HepG2 (cell line): ENCODE measurements around the gene FBXO4. TPM values are rescaled to one million over a fixed set of nuclear protein-coding genes. Genes with fewer than 3 reads are reported as not detected.
A peak's percentile ranks its signal among the peaks of the same experiment; 100 is the strongest.

Experiments
- ETV5 ChIP-seq: IDR thresholded peaks from 2 replicates; pipeline ENCODE4 v1.6.1; 2018; ENCODE audit warnings: missing biosample characterization, missing genetic modification reagents, inconsistent platforms, borderline replicate concordance
- GATAD1 ChIP-seq: IDR thresholded peaks from 2 replicates; pipeline ENCODE4 v1.6.1; 2016; ENCODE audit warnings: missing genetic modification reagents, missing compliant biosample characterization
- GFI1 ChIP-seq: sonication (generic); formaldehyde crosslinking; IDR thresholded peaks from 2 replicates; pipeline ENCODE4 v1.5.0; 2020; ENCODE audit warnings: missing genetic modification reagents, mild to moderate bottlenecking, borderline replicate concordance
- HNRNPL ChIP-seq: fragments of 200-400 bp; formaldehyde crosslinking; IDR thresholded peaks from 2 replicates; pipeline ENCODE4 v1.6.1; 2017; ENCODE audit warnings: mild to moderate bottlenecking, low read depth, low read length
- KDM4B ChIP-seq: sonication (generic); formaldehyde crosslinking; IDR thresholded peaks from 2 replicates; pipeline ENCODE4 v1.4.0; 2020; ENCODE audit warnings: missing genetic modification reagents
- LCORL ChIP-seq, 2 experiments: fragments of 450-650 bp in 1 of 2; sonication (generic) in 1 of 2; formaldehyde crosslinking in 1 of 2; IDR thresholded peaks; 2 replicates each; pipeline versions ENCODE4 v1.5.0 to v1.6.1; 2017 to 2020; ENCODE audit warnings: antibody characterized with exemption in 1 of 2, missing genetic modification reagents in 1 of 2
- MED13 ChIP-seq: sonication (generic); formaldehyde crosslinking; IDR thresholded peaks from 2 replicates; pipeline ENCODE4 v1.5.0; 2020; ENCODE audit warnings: missing genetic modification reagents
- NCOA1 ChIP-seq: sonication (generic); formaldehyde crosslinking; IDR thresholded peaks from 2 replicates; pipeline ENCODE4 v1.9.0; 2021; ENCODE audit warnings: missing genetic modification reagents
- NFYB ChIP-seq: sonication (generic); formaldehyde crosslinking; IDR thresholded peaks from 2 replicates; pipeline ENCODE4 v1.4.0; 2020; ENCODE audit warnings: missing genetic modification reagents
- NKX3-1 ChIP-seq: sonication (generic); formaldehyde crosslinking; IDR thresholded peaks from 2 replicates; pipeline ENCODE4 v1.5.0; 2020; ENCODE audit warnings: missing genetic modification reagents
- NR2F2 ChIP-seq: IDR thresholded peaks from 2 replicates; pipeline ENCODE4 v1.6.1; 2012; ENCODE audit warnings: low read depth, inconsistent platforms, borderline replicate concordance
- PHF5A ChIP-seq: IDR thresholded peaks from one replicate; pipeline ENCODE4 v1.6.1; 2018; ENCODE audit warnings: low read depth, missing genetic modification reagents; ENCODE audit not compliant: unreplicated experiment
- POLR2AphosphoS2 ChIP-seq: IDR thresholded peaks from 2 replicates; pipeline ENCODE4 v1.6.1; 2011; ENCODE audit warnings: low read depth, low read length, improper control_type of control experiment
- PRPF4 ChIP-seq: fragments of 200-400 bp; formaldehyde crosslinking; IDR thresholded peaks from 2 replicates; pipeline ENCODE4 v1.6.1; 2016; ENCODE audit warnings: low read length, low read depth; ENCODE audit not compliant: poor library complexity, severe bottlenecking
- SATB2 ChIP-seq: sonication (generic); formaldehyde crosslinking; IDR thresholded peaks from 2 replicates; pipeline ENCODE4 v1.5.0; 2020; ENCODE audit warnings: missing genetic modification reagents
- SSRP1 ChIP-seq: IDR thresholded peaks from 2 replicates; pipeline ENCODE4 v1.6.1; 2016; ENCODE audit warnings: control low read depth
- STAT5B ChIP-seq: sonication (generic); formaldehyde crosslinking; IDR thresholded peaks from 2 replicates; pipeline ENCODE4 v1.4.0; 2020; ENCODE audit warnings: missing genetic modification reagents
- TCF12 ChIP-seq, 2 experiments: fragments of 450-650 bp in 1 of 2; sonication (generic) in 1 of 2; formaldehyde crosslinking in 1 of 2; IDR thresholded peaks; 2 replicates each; pipeline versions ENCODE4 v1.6.1 to v1.8.0; 2017 to 2022; ENCODE audit warnings: antibody characterized with exemption in 1 of 2, mild to moderate bottlenecking in 1 of 2, missing genetic modification reagents in 1 of 2, moderate library complexity in 1 of 2
- THAP11 ChIP-seq: IDR thresholded peaks from 2 replicates; pipeline ENCODE4 v1.6.1; 2016; ENCODE audit warnings: missing biosample characterization, missing genetic modification reagents
- ZBTB1 ChIP-seq: sonication (generic); formaldehyde crosslinking; IDR thresholded peaks from 2 replicates; pipeline ENCODE4 v1.4.0; 2020; ENCODE audit warnings: missing genetic modification reagents, borderline replicate concordance
- ZBTB7B ChIP-seq: sonication (generic); formaldehyde crosslinking; IDR thresholded peaks from 2 replicates; pipeline ENCODE4 v1.4.0; 2020; ENCODE audit warnings: missing genetic modification reagents
- ZFP90 ChIP-seq: sonication (generic); formaldehyde crosslinking; IDR thresholded peaks from 2 replicates; pipeline ENCODE4 v1.8.0; 2022; ENCODE audit warnings: missing genetic modification reagents, mild to moderate bottlenecking, inconsistent platforms, borderline replicate concordance
- ZNF331 ChIP-seq: sonication (generic); formaldehyde crosslinking; IDR thresholded peaks from 2 replicates; pipeline ENCODE4 v1.4.0; 2020; ENCODE audit warnings: missing genetic modification reagents
- ZNF333 ChIP-seq: sonication (generic); formaldehyde crosslinking; IDR thresholded peaks from 2 replicates; pipeline ENCODE4 v1.4.0; 2020; ENCODE audit warnings: mild to moderate bottlenecking, missing genetic modification reagents, borderline replicate concordance
- ZNF776 ChIP-seq: sonication (generic); formaldehyde crosslinking; IDR thresholded peaks from 2 replicates; pipeline ENCODE4 v1.4.0; 2020; ENCODE audit warnings: mild to moderate bottlenecking, missing genetic modification reagents
- ZNF83 ChIP-seq: sonication (generic); formaldehyde crosslinking; IDR thresholded peaks from 2 replicates; pipeline ENCODE4 v1.4.0; 2020; ENCODE audit warnings: missing genetic modification reagents, mild to moderate bottlenecking, borderline replicate concordance
- polyA plus RNA-seq, 8 experiments: library from polyadenylated mRNA; depleted of rRNA in 3 of 8; stranded (reverse) in 7 of 8; unstranded in 1 of 8; fragments of >200 nt; fragmentation: Illumina TruSeq in 4 of 8; extraction: Trizol in 4 of 8; gene quantifications; 2 replicates each; pipeline versions ENCODE4 v1.2.1 to v1.2.3, GENCODE V29; 2011 to 2016; ENCODE audit warnings: low read depth in 4 of 8, missing spikeins in 1 of 8, mixed read lengths in 1 of 8; ENCODE audit not compliant: insufficient read depth in 1 of 8
- total RNA-seq, 5 experiments: library from RNA; depleted of rRNA; stranded (reverse); fragments of >200 nt; fragmentation: Illumina TruSeq; extraction: Trizol; gene quantifications; 2 replicates each; pipeline ENCODE4 v1.2.3, GENCODE V29; 2016; ENCODE audit warnings: low read depth in 1 of 5
- TF ChIP-seq, protein P1 (sequence below): sonication (generic); formaldehyde crosslinking; IDR thresholded peaks from 2 replicates; pipeline ENCODE4 v1.5.0; 2020; ENCODE audit warnings: missing genetic modification reagents
- TF ChIP-seq, protein P2 (sequence below): sonication (generic); formaldehyde crosslinking; IDR thresholded peaks from 2 replicates; pipeline ENCODE4 v1.8.0; 2022; ENCODE audit warnings: missing genetic modification reagents, low read depth, mild to moderate bottlenecking, borderline replicate concordance
- TF ChIP-seq, protein P3 (sequence below): sonication (generic); formaldehyde crosslinking; IDR thresholded peaks from 2 replicates; pipeline ENCODE4 v1.4.0; 2020; ENCODE audit warnings: missing genetic modification reagents

FBXO4 gene
- total and polyA plus RNA-seq, 2 of the 13 experiments (the other 11 are each of a cell fraction or from before 2014, with no cell fraction given): 5.2 to 16.4 TPM

DNA sequence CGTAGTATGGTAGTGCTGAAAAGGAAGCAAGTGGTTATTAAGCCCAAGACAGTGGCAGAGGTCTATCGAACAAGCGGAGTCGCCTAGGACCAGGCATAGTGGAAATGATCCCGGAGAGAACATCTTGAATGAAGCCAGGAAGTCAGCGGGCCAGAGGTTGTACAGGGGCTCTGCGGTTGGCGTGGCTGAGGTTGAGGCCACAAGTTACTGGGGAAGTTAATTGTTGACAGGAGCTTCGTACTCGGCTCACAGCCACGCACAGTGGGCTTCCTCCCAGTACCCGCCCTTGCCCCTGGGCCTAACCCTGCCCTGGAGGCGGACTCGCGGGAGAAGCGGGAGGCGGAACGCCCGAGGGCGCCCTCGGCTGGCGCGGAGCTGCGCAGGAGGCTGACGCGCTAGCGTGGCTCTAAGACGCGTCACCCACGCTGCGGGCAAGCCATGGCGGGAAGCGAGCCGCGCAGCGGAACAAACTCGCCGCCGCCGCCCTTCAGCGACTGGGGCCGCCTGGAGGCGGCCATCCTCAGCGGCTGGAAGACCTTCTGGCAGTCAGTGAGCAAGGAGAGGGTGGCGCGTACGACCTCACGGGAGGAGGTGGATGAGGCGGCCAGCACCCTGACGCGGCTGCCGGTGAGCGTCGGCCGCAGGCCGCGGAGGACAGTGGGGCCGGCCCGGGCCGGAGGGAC lies at the start of gene FBXO4 (continued):
- TF ChIP-seq NFYB (CRISPR knock-in tag) (no peak; the same call in 1 of the 2 replicates), ZNF333 (CRISPR knock-in tag) (peak; percentile 32; the same call in 1 of the 2 replicates), KDM4B (CRISPR knock-in tag) (peak; percentile 77), ETV5 (CRISPR knock-in tag) (peak; percentile 55; the same call in 1 of the 2 replicates), LCORL (IDR thresholded peaks at IDR 0.05) (no peak), LCORL (CRISPR knock-in tag; IDR thresholded peaks at IDR 0.05) (peak; percentile 36; the same call in 1 of the 2 replicates), ZNF776 (peak; percentile 90), PHF5A (CRISPR knock-in tag) (no peak), ZBTB7B (CRISPR knock-in tag) (peak; percentile 83), NCOA1 (CRISPR knock-in tag) (no peak), POLR2AphosphoS2 (no peak), PRPF4 (no peak), ZNF83 (0 out of 2 replicates have a peak, but pooled peaks have one; percentile 77), THAP11 (CRISPR knock-in tag) (peak; percentile 82), MED13 (CRISPR knock-in tag) (peak; percentile 53; the same call in 1 of the 2 replicates), GATAD1 (peak; percentile 86), NR2F2 (no peak), TCF12 (IDR thresholded peaks at IDR 0.05) (no peak), TCF12 (CRISPR knock-in tag; IDR thresholded peaks at IDR 0.05) (no peak), HNRNPL (no peak), ZFP90 (peak; percentile 86), SATB2 (CRISPR knock-in tag) (no peak), ZNF331 (CRISPR knock-in tag) (peak; percentile 93), GFI1 (CRISPR knock-in tag) (no peak; the same call in 1 of the 2 replicates), ZBTB1 (no peak), STAT5B (CRISPR knock-in tag) (no peak), SSRP1 (CRISPR knock-in tag) (no peak), NKX3-1 (CRISPR knock-in tag) (no peak)
- TF ChIP-seq, protein P1, sequence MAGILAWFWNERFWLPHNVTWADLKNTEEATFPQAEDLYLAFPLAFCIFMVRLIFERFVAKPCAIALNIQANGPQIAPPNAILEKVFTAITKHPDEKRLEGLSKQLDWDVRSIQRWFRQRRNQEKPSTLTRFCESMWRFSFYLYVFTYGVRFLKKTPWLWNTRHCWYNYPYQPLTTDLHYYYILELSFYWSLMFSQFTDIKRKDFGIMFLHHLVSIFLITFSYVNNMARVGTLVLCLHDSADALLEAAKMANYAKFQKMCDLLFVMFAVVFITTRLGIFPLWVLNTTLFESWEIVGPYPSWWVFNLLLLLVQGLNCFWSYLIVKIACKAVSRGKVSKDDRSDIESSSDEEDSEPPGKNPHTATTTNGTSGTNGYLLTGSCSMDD (CRISPR knock-in tag): no peak
- TF ChIP-seq, protein P2, sequence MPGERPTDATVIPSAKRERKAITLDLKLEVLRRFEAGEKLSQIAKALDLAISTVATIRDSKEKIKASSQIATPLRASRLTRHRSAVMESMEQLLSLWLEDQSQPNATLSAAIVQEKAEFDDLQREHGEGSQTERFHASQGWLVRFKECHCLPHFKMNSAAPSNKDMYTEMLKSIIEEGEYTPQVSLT (CRISPR knock-in tag): no peak
- TF ChIP-seq, protein P3, sequence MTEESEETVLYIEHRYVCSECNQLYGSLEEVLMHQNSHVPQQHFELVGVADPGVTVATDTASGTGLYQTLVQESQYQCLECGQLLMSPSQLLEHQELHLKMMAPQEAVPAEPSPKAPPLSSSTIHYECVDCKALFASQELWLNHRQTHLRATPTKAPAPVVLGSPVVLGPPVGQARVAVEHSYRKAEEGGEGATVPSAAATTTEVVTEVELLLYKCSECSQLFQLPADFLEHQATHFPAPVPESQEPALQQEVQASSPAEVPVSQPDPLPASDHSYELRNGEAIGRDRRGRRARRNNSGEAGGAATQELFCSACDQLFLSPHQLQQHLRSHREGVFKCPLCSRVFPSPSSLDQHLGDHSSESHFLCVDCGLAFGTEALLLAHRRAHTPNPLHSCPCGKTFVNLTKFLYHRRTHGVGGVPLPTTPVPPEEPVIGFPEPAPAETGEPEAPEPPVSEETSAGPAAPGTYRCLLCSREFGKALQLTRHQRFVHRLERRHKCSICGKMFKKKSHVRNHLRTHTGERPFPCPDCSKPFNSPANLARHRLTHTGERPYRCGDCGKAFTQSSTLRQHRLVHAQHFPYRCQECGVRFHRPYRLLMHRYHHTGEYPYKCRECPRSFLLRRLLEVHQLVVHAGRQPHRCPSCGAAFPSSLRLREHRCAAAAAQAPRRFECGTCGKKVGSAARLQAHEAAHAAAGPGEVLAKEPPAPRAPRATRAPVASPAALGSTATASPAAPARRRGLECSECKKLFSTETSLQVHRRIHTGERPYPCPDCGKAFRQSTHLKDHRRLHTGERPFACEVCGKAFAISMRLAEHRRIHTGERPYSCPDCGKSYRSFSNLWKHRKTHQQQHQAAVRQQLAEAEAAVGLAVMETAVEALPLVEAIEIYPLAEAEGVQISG (CRISPR knock-in tag): peak; percentile 98
